Measurements from ENCODE around the gene SULT1A1.
"Not testable (repeated sequence)": the region's sequence is repeated elsewhere in the genome, so short reads cannot be mapped to it uniquely, and the experiment has no call there.

The SULT1A1 gene

GRCh38 chr16:28609631-28610594 lies at the start of gene SULT1A1:
Gene SULT1A1 (minus strand): TSS chr16:28610044. CDS start chr16:28608855, 1,189 bp downstream.
- DNase-seq (ENCODE audit: low spot score) = no peak

GRCh38 chr16:28639959-28640358 lies 30.1 kb upstream of the SULT1A1 start:
- DNase-seq (ENCODE audit: low spot score) = not testable (repeated sequence)

DNA sequence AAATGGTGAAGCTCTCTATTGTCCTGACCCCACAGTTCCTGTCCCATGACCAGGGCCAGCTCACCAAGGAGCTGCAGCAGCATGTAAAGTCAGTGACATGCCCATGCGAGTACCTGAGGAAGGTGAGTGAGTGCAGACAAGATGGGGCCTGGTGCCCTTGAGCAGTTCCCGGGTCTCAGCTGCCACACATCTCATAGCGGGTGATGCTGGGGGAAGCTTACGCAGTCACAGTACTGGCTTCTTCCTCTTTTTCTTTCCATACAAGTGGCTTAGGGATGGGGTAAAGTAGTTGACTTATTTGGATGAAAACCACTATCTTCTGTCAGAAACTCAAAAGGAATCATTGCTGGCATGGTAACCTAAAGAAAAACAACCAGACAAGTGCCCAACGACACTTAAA lies 28.5 kb upstream of the SULT1A1 start:
- DNase-seq (ENCODE audit: low spot score) = not testable (repeated sequence)

GRCh38 chr16:28637765-28638164 lies 27.9 kb upstream of the SULT1A1 start, which contains the start of gene NPIPB8:
Gene NPIPB8 (plus strand): TSS chr16:28638065. CDS start chr16:28638361, 296 bp downstream.
- not testable (repeated sequence) for DNase-seq (ENCODE audit: low spot score)

GRCh38 chr16:28636093-28636823 lies 26.4 kb upstream of the SULT1A1 start:
- DNase-seq (ENCODE audit: low spot score) = not testable (repeated sequence)

DNA sequence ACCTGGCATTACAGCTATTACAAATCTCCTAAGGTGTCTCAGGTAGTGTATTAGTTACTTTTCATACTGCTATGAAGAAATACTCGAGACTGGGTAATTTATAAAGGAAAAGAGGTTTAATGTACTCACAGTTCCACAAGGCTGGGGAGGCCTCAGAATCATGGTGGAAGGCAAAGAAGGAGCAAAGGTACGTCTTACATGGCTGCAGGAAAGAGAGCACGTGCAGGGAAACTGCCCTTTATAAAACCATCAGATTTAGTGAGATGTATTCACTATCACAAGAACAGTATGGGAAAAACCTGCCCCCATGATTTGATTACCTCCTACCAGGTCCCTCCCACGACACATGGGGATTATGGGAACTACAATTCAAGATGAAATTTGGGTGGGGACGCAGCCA lies 21.1 kb upstream of the SULT1A1 start:
- not testable (repeated sequence) for DNase-seq (ENCODE audit: low spot score)

GRCh38 chr16:28623172-28623711 lies 13.4 kb upstream of the SULT1A1 start:
- DNase-seq (ENCODE audit: low spot score) = peak; percentile 61

GRCh38 chr16:28622532-28623171 lies 12.8 kb upstream of the SULT1A1 start:
- DNase-seq (ENCODE audit: low spot score) = not testable (repeated sequence)

DNA sequence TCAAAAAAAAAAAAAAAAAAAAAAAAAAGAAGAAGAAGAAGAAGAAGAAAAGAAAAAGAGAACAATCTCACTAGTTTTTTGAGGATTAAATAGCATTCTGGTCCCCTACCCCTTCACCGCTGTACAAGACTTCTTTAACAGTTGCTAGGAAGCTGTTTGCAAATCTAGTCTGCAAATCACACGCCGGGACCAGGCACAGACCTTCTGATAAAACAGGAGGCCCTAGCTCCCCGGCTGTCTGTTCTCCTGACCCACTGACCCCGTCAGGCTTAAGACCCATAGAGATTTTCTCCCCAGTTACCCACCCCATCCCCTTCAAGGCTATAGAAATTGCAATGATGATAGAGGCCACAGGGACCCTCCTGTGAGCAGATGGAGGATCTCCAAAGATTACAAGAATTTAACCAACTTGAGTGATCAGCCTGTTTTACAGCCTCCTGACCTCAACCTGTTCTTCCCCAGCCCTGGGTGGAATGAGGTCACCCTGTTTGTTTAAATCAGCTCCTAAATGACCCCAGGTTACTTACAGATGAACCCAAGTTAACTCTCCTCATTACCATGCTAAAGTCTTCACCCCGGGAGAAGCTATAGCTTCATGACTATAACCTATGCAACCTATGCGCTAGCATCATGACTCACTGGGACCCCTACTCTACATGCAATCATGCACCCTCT lies 11.8 kb upstream of the SULT1A1 start:
- DNase-seq (ENCODE audit: low spot score) = no peak

DNA sequence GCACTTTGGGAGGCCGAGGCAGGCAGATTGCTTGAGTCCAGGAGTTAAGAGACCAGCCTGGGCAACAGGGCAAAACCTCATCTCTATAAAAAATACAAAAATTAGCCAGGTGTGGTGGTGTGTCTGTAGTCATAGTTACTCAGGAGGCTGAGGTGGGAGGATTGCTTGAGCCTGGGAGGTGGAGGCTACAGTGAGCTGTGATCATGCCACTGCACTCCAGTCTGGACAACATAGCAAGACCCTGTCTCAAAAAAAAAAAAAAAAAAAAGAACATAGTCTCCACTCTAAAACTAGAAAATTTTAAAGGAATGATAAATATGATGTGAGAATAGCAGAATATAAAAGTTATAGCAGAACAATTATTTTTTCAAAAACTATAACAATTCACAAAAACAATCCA lies 10.5 kb upstream of the SULT1A1 start:
- not testable (repeated sequence) for DNase-seq (ENCODE audit: low spot score)

DNA sequence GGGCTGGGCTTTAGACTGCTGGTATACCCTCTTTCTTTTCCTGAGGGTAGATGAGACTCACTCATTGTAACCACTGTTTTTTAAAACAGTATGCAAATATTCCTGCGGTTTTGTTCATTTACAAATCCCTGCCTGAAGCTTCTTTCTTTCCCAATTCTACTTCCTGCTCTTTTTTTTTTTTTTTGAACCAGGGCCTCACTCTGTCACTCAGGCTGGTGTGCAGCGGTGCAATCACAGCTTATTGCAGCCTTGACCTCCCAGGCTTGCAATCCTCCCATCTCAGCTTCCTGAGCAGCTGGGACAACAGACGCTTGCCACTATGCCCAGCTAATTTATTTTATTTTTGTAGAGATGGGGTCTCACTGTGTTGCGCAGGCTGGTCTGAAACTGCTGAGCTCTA lies 8.0 kb upstream of the SULT1A1 start:
- DNase-seq (ENCODE audit: low spot score) = no peak

DNA sequence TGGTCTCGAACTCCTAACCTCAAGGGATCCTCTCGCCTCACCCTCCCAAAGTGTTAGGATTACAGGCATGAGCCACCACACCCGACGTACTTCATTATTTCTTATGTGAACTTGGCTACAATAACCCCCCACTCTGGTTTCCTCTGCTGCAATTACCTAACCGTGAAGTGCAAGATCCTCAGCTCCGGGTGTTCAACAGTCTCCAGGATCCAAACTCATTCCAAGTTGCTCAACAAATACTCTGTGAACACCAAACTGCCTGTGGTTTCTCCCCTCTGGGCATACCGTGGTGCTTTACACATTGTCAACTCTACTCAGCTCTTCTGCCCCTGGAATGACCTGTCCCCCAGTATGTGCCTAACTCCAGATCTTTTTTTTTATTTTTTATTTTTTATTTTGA lies 6.8 kb upstream of the SULT1A1 start:
- no peak for DNase-seq (ENCODE audit: low spot score)

DNA sequence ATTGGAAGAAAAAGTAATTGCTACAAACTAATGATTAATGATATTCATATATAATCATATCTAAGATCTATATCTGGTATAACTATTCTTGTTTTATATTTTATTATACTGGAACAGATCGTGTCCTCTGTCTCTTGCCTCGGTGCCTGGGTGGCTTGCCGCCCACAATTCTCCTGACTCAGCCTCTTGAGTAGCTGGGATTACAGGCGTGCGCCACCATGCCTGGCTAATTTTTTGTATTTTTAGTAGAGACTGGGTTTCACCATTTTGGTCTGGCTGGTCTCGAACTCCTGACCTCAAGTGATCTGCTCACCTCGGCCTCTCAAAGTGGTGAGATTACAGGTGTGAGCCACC lies 6.4 kb upstream of the SULT1A1 start:
- DNase-seq (ENCODE audit: low spot score) = not testable (repeated sequence)

- DNase-seq (ENCODE audit: low spot score) = peak; percentile 47
These were observed 5.8 kb upstream of the SULT1A1 start for GRCh38 chr16:28615486-28616223.

DNA sequence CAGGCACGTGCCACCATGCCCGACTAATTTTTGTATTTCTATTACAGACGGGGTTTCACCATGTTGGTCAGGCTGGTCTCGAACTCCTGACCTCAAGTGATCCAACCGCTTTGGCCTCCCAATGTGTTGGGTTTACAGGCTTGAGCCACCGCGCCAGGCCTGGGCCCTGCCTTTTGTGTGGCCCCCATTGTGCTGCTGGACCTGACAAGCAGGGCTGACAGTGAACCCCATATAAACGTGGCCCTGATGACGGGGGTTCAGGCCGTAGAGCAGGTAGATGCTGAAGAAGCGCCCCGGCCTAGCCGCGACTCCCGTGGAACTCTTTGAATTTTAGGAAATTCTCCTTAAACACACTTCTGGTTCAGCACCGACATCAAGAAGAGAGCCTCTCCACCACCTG lies 4.7 kb upstream of the SULT1A1 start:
- DNase-seq (ENCODE audit: low spot score) = not testable (repeated sequence)

DNA sequence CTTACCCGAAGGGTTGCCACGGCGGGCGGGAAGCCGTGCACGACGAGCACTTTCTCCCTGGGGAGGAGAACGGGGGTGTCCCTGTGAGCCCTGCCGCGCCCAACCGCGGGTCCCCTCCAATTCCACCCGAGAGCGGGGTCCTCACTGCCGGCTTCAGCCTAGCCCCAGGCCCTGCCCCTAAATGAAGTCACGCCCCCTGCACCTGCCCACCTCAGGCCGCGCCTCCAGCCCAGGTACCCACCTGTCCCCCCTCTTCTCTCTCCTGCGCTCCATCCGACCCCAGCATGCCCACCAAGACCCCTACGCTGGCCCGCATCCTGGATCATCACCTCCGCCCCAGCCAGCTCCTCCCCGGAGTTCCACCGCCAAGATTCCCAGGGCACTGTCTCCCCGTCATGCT lies 4.1 kb upstream of the SULT1A1 start:
- DNase-seq (ENCODE audit: low spot score) = not testable (repeated sequence)

- DNase-seq (ENCODE audit: low spot score) = not testable (repeated sequence)
These were observed 2.8 kb upstream of the SULT1A1 start for GRCh38 chr16:28612359-28613280.

GRCh38 chr16:28610595-28611191 lies 849 bp upstream of the SULT1A1 start:
- DNase-seq (ENCODE audit: low spot score) = no peak

Measured in Ammon's horn (tissue), 1 donor.